Natural killer cell (primary cell): Measurements from ENCODE around the gene TAGLN2. TPM values are rescaled to one million over a fixed set of nuclear protein-coding genes. Genes with fewer than 3 reads are reported as not detected.

Experiments
- ATAC-seq, 3 donors: fragments of 150-1000 bp in 2 of 3; fragments of 200-7000 bp in 1 of 3; cut with Tn5 transposase; 1 replicate in 1 of 3; 2 replicates in 2 of 3; pipeline ENCODE4 v1.10.0; 2021; ENCODE audit warnings: mild to moderate bottlenecking in 2 of 3, moderate library complexity in 2 of 3
- DNase-seq, 2 donors: peaks; one replicate each; pipeline versions ENCODE4 v3.0.0 to v3.0.0-alpha.2; 2013 to 2021; ENCODE audit warnings: mixed read lengths in 1 of 2
- H3K27ac ChIP-seq: one replicate; pipeline ENCODE4 v1.5.1; 2013; ENCODE audit warnings: mild to moderate bottlenecking, low read length
- H3K27me3 ChIP-seq: one replicate; pipeline ENCODE4 v1.6.1; 2013; ENCODE audit warnings: low read length; ENCODE audit not compliant: control insufficient read depth, insufficient read depth
- H3K36me3 ChIP-seq: one replicate; pipeline ENCODE4 v1.6.1; 2013; ENCODE audit warnings: low read length; ENCODE audit not compliant: control insufficient read depth, insufficient read depth
- H3K4me1 ChIP-seq: one replicate; pipeline ENCODE4 v1.6.1; 2013; ENCODE audit warnings: low read length; ENCODE audit not compliant: control insufficient read depth, insufficient read depth
- H3K4me3 ChIP-seq: one replicate; pipeline ENCODE4 v1.5.1; 2013; ENCODE audit warnings: low read length
- H3K9me3 ChIP-seq: one replicate; pipeline ENCODE4 v1.6.1; 2013; ENCODE audit warnings: low read length; ENCODE audit not compliant: control insufficient read depth, insufficient read depth
- H3K27ac Mint-ChIP-seq, 2 donors: one replicate each; pipeline ENCODE4 v1.8.0; 2022; ENCODE audit warnings: mild to moderate bottlenecking in 2 of 2, mixed read lengths in 2 of 2, moderate library complexity in 1 of 2
- H3K27me3 Mint-ChIP-seq, 2 donors: one replicate each; pipeline ENCODE4 v1.8.0; 2022; ENCODE audit warnings: low read depth in 2 of 2, mixed read lengths in 2 of 2
- H3K36me3 Mint-ChIP-seq: one replicate; pipeline ENCODE4 v1.8.0; 2022; ENCODE audit warnings: mixed read lengths
- H3K4me1 Mint-ChIP-seq, 2 donors: one replicate each; pipeline ENCODE4 v1.8.0; 2022; ENCODE audit warnings: mixed read lengths in 2 of 2
- H3K4me3 Mint-ChIP-seq: one replicate; pipeline ENCODE4 v1.8.0; 2022; ENCODE audit warnings: mild to moderate bottlenecking, moderate library complexity, mixed read lengths
- H3K9me3 Mint-ChIP-seq, 2 donors: one replicate each; pipeline ENCODE4 v1.8.0; 2022; ENCODE audit warnings: mixed read lengths in 2 of 2
- CTCF ChIP-seq: fragments of 200-600 bp; IDR thresholded peaks from one replicate; pipeline ENCODE4 v1.8.0; 2022; ENCODE audit warnings: antibody characterized with exemption
- WGBS: methylation state at CpG from one replicate; pipeline ENCODE4 v1.1.7; 2013; ENCODE audit warnings: missing lambda C conversion rate; ENCODE audit not compliant: insufficient coverage; 5-methylcytosine and 5-hydroxymethylcytosine counted together
- intact Hi-C: fragments of 100-400 bp; cut with micrococcal nuclease; formaldehyde crosslinking; loops from one replicate; pipeline ENCODE4 v1.14.2; 2022
- total RNA-seq, 4 donors: library from RNA; stranded (reverse); fragments of 120-200 nt in 1 of 4; gene quantifications; one replicate each; pipeline versions ENCODE4 v1.2.3 to v1.2.4, GENCODE V29; 2013 to 2022

TAGLN2 gene
- total RNA-seq, 3 donors from 2014 or later (not counting 1 experiment from before 2014, with no cell fraction given) = 344 to 394 (median 358) TPM

GRCh38 chr1:159924025-159924790, 1.1 kb downstream of the TAGLN2 start:
- peaks cover 9% of the 10 kb centered on the region for H3K36me3 Mint-ChIP-seq
- intact Hi-C loops = loop anchor here (5.0 kb wide), 1 partner anchor 338 kb away; the partner anchor contains the start of gene DCAF8
- peak; percentile 85 to 90 for DNase-seq

GRCh38 chr1:159923203-159924024, 1.9 kb downstream of the TAGLN2 start:
- peaks cover 63 to 80% of the 10 kb centered on the region in 2 donors for H3K4me1 Mint-ChIP-seq
- peaks cover 0 to 2% of the 10 kb centered on the region in 2 donors for H3K27me3 Mint-ChIP-seq
- no peaks in the 10 kb centered on the region for H3K27me3 ChIP-seq
- H3K36me3 ChIP-seq = peaks cover 26% of the 10 kb centered on the region
- H3K36me3 Mint-ChIP-seq = peaks cover 9% of the 10 kb centered on the region
- no peaks in the 10 kb centered on the region for H3K9me3 Mint-ChIP-seq
- DNase-seq (peak; percentile 86 to 97), ATAC-seq (peak; percentile 42 to 72 (median 58))
- WGBS = 1% methylated on average over 20 of the region's 20 CpGs
- H3K4me3 Mint-ChIP-seq = peak overlapping the region; percentile 94
- H3K27ac ChIP-seq = peak overlapping the region; percentile 98
- H3K27ac Mint-ChIP-seq = peak overlapping the region; percentile 93 to 98
- H3K4me3 ChIP-seq = peak overlapping the region; percentile 97
- intact Hi-C loops = loop anchor here (5.0 kb wide), 1 partner anchor 339 kb away; the partner anchor contains the start of gene DCAF8
- peaks cover 57% of the 10 kb centered on the region for H3K4me1 ChIP-seq
- TF ChIP-seq CTCF = no peak
- H3K9me3 ChIP-seq = no peaks in the 10 kb centered on the region

More at GRCh38 chr1:159924025-159924790, 1.1 kb downstream of the TAGLN2 start:
- Histone ChIP-seq H3K36me3 (peaks cover 18% of the 10 kb centered on the region), H3K27ac (peak overlapping the region; percentile 98), H3K4me3 (peak overlapping the region; percentile 97), H3K27me3 (no peaks in the 10 kb centered on the region), H3K4me1 (peaks cover 56% of the 10 kb centered on the region), H3K9me3 (no peaks in the 10 kb centered on the region)
- ATAC-seq = peak; percentile 39 to 52 (median 45)
- Mint-ChIP-seq H3K9me3 (no peaks in the 10 kb centered on the region), H3K27me3 (peaks cover 0 to 7% of the 10 kb centered on the region in 2 donors), H3K4me1 (peaks cover 61 to 77% of the 10 kb centered on the region in 2 donors), H3K4me3 (peak overlapping the region; percentile 94), H3K27ac (peak overlapping the region; percentile 93 to 98)
- no peak for TF ChIP-seq CTCF
- WGBS = under 1% methylated on average over 31 of the region's 31 CpGs

GRCh38 chr1:159922511-159923202, 2.6 kb downstream of the TAGLN2 start:
- H3K27me3 ChIP-seq = no peaks in the 10 kb centered on the region
- peaks cover 0 to 2% of the 10 kb centered on the region in 2 donors for H3K27me3 Mint-ChIP-seq
- H3K36me3 ChIP-seq = peaks cover 33% of the 10 kb centered on the region
- peaks cover 9% of the 10 kb centered on the region for H3K36me3 Mint-ChIP-seq
- peaks cover 61% of the 10 kb centered on the region for H3K4me1 ChIP-seq
- intact Hi-C loops = loop anchor here (5.0 kb wide), 1 partner anchor 340 kb away; the partner anchor contains the start of gene DCAF8
- peak overlapping the region; percentile 94 for H3K4me3 Mint-ChIP-seq
- ATAC-seq (no peak), DNase-seq (peak in 1 of 2 donors; percentile 42)
- TF ChIP-seq CTCF = no peak
- peak overlapping the region; percentile 98 for H3K27ac ChIP-seq
- H3K9me3 Mint-ChIP-seq = no peaks in the 10 kb centered on the region
- no peaks in the 10 kb centered on the region for H3K9me3 ChIP-seq
- peak overlapping the region; percentile 93 to 98 for H3K27ac Mint-ChIP-seq
- peak overlapping the region; percentile 97 for H3K4me3 ChIP-seq
- H3K4me1 Mint-ChIP-seq = peaks cover 70 to 88% of the 10 kb centered on the region in 2 donors
- 47% methylated on average over 8 of the region's 8 CpGs for WGBS
